ENCODE results near the gene AGAP1. TPM values are rescaled to one million over a fixed set of nuclear protein-coding genes. Genes with fewer than 3 reads are reported as not detected.

AGAP1 gene
- total RNA-seq, 1 experiment from 2014 or later = 25.8 TPM

- DNase-seq = no peak
- Histone ChIP-seq H2AK5ac (ENCODE audit: insufficient read length, low read length) (no peak overlapping the region), H3K14ac (ENCODE audit: insufficient read depth, low read length) (no peak overlapping the region), H3K23me2 (ENCODE audit: insufficient read length, low read depth, low read length, poor library complexity, severe bottlenecking) (no peaks in the 10 kb centered on the region), H3K9ac (ENCODE audit: extremely low read depth, insufficient read length, low read length) (no peak overlapping the region), H2AFZ (ENCODE audit: low read length) (no peak overlapping the region), H3K4ac (ENCODE audit: low read depth, low read length) (no peak overlapping the region), H2BK5ac (ENCODE audit: insufficient read length, low read length) (no peak overlapping the region), H4K91ac (ENCODE audit: insufficient read length, low read depth, low read length) (no peak overlapping the region), H3K79me1 (ENCODE audit: insufficient read depth, low read depth, low read length, poor library complexity, severe bottlenecking) (no peaks in the 10 kb centered on the region), H4K20me1 (ENCODE audit: control insufficient read depth, insufficient read depth, insufficient read length) (no peaks in the 10 kb centered on the region), H3T11ph (ENCODE audit: low read length) (no peak overlapping the region), H3K27ac (ENCODE audit: insufficient read length, low read depth, low read length) (no peak overlapping the region), H2BK12ac (ENCODE audit: insufficient read length, low read depth, low read length) (no peak overlapping the region), H3K23ac (ENCODE audit: insufficient read length, low read depth, low read length) (no peak overlapping the region), H2BK20ac (ENCODE audit: low read depth, low read length, poor library complexity, severe bottlenecking) (no peak overlapping the region), H4K8ac (replicated peaks; ENCODE audit: insufficient read length, low read depth, low read length) (no peak overlapping the region), H3K18ac (ENCODE audit: insufficient read length, low read depth, low read length) (no peak overlapping the region), H3K56ac (ENCODE audit: insufficient read length, low read depth, low read length) (no peak overlapping the region), H3K79me2 (ENCODE audit: insufficient read depth, low read length) (no peaks in the 10 kb centered on the region), H2BK15ac (ENCODE audit: low read depth, low read length) (no peak overlapping the region), H3K4me1 (ENCODE audit: insufficient read depth, low read length) (no peaks in the 10 kb centered on the region), H2BK120ac (ENCODE audit: low read depth, low read length, poor library complexity, severe bottlenecking) (no peak overlapping the region), H3K9me3 (ENCODE audit: control insufficient read depth, low read depth, low read length) (no peaks in the 10 kb centered on the region), H3K27me3 (ENCODE audit: insufficient read depth, low read length) (no peaks in the 10 kb centered on the region), H4K5ac (ENCODE audit: insufficient read length, low read depth, low read length) (no peak overlapping the region), H3K4me2 (ENCODE audit: insufficient read depth, insufficient read length, low read length) (no peak overlapping the region)
- no peaks in the 10 kb centered on the region; the same call in 1 of the 2 replicates for H3K27me3 Mint-ChIP-seq (ENCODE audit: low read depth)
- peaks cover 8 to 27% (median 19%) of the 10 kb centered on the region in 3 experiments; a peak in 5 of 7 replicates for H3K36me3 Mint-ChIP-seq (ENCODE audit: insufficient read depth in 1 of 3, low read depth in 3 of 3)
- TF ChIP-seq CTCF (conservative IDR thresholded peaks at IDR 0.05) = no peak
- no peak overlapping the region for H3K4me3 Mint-ChIP-seq
- H3K4me1 Mint-ChIP-seq = peaks cover 4 to 10% of the 10 kb centered on the region in 2 experiments; a peak in 2 of 4 replicates
- no peaks in the 10 kb centered on the region for H3K9me3 Mint-ChIP-seq
- H3K27ac Mint-ChIP-seq = peak overlapping the region in 2 of 3 experiments; percentile 54 to 64; a peak in 2 of 7 replicates
- no CpG with 5 or more reads among the region's 8 CpGs for WGBS (ENCODE audit: extremely low coverage, insufficient read length, low lambda C conversion rate)
Observed at GRCh38 chr2:235725016-235725489, 231.2 kb downstream of the AGAP1 start.

Data from H9 (cell line).